Fibroblast of the aortic adventitia (primary cell): ENCODE results near the gene PIGP. TPM values are rescaled to one million over a fixed set of nuclear protein-coding genes. Genes with fewer than 3 reads are reported as not detected.
A peak's percentile ranks its signal among the peaks of the same experiment; 100 is the strongest.

ENCODE experiments used
- DNase-seq: peaks from one replicate; pipeline ENCODE4 v3.0.0-alpha.2; 2010; ENCODE audit warnings: low read depth
- H3K4me3 ChIP-seq: 2 replicates; pipeline ENCODE4 v1.5.1; 2011; ENCODE audit warnings: low read depth, mild to moderate bottlenecking, control low read depth, low read length, moderate library complexity
- CTCF ChIP-seq: IDR thresholded peaks from 2 replicates; pipeline ENCODE4 v1.5.1; 2011; ENCODE audit warnings: mild to moderate bottlenecking, low read length, control low read depth, inconsistent platforms; ENCODE audit not compliant: insufficient read depth
- small RNA-seq: library from RNA; depleted of rRNA; stranded (forward); fragments of <200 nt; gene quantifications from one replicate; pipeline ENCODE3, GENCODE V24; 2012
- total RNA-seq: library from RNA; depleted of rRNA; stranded (reverse); fragments of >200 nt; gene quantifications from 2 replicates; pipeline ENCODE4 v1.2.3, GENCODE V29; 2012; ENCODE audit warnings: low replicate concordance

The PIGP gene
- total RNA-seq, 1 donor: 19.6 TPM

- H3K4me3 ChIP-seq: no peak overlapping the region
- peak; percentile 61 for DNase-seq
- TF ChIP-seq CTCF: no peak
These were observed 39.9 kb downstream of the PIGP start for GRCh38 chr21:37032877-37033471.

GRCh38 chr21:37032293-37032692, 40.6 kb downstream of the PIGP start:
- no peak for DNase-seq
- H3K4me3 ChIP-seq: no peak overlapping the region
- no peak for TF ChIP-seq CTCF

GRCh38 chr21:37030864-37031263, 42.0 kb downstream of the PIGP start:
- DNase-seq: no peak
- no peak overlapping the region for H3K4me3 ChIP-seq
- no peak for TF ChIP-seq CTCF

GRCh38 chr21:37028570-37028969, 44.3 kb downstream of the PIGP start:
- TF ChIP-seq CTCF: no peak
- no peak overlapping the region for H3K4me3 ChIP-seq
- DNase-seq: peak; percentile 10

GRCh38 chr21:37026499-37026898, 46.4 kb downstream of the PIGP start:
- no peak for DNase-seq
- TF ChIP-seq CTCF: no peak
- no peak overlapping the region for H3K4me3 ChIP-seq

- no peak for TF ChIP-seq CTCF
- no peak for DNase-seq
These were observed 54.8 kb downstream of the PIGP start for GRCh38 chr21:37017951-37018679.

More at GRCh38 chr21:37017951-37018679, 54.8 kb downstream of the PIGP start:
- no peak overlapping the region for H3K4me3 ChIP-seq

Small RNAs within 50 kb of the gene (small RNA-seq; reads per million reads assigned to genes)
- not detected for gene RNU6-696P

Other genes with a start within 250 kb of the PIGP start
- gene HLCS, start 106.4 kb downstream of the PIGP start, total RNA-seq: 27.6 and 44.3 TPM in 2 replicates
- not detected in 2 replicates for gene RIPPLY3, start 66.4 kb downstream of the PIGP start, total RNA-seq
- gene TTC3, start 183 bp upstream of the PIGP start, total RNA-seq: 372 and 615 TPM in 2 replicates
- gene VPS26C, start 194.3 kb upstream of the PIGP start, total RNA-seq: 27.8 and 76.6 TPM in 2 replicates